Liver (tissue), 3 donors: Measurements from ENCODE around the gene HSH2D.

Experiments used
- HNF4G ChIP-seq: IDR thresholded peaks from 2 replicates; pipeline ENCODE4 v1.6.1; 2016; ENCODE audit warnings: antibody characterized with exemption
- JUND ChIP-seq, 2 donors: IDR thresholded peaks; 2 replicates each; pipeline ENCODE4 v1.6.1; 2016; ENCODE audit warnings: antibody characterized with exemption in 2 of 2
- RAD21 ChIP-seq, 2 donors: IDR thresholded peaks; 2 replicates each; pipeline ENCODE4 v1.6.1; 2016; ENCODE audit warnings: antibody characterized with exemption in 2 of 2, mild to moderate bottlenecking in 2 of 2
- TAF1 ChIP-seq: conservative IDR thresholded peaks from 2 replicates; pipeline ENCODE4 v1.6.1; 2016; ENCODE audit warnings: antibody characterized with exemption, mild to moderate bottlenecking
- TF ChIP-seq, protein P1 (sequence below): fragments of 150-350 bp; IDR thresholded peaks from 2 replicates; pipeline ENCODE4 v1.5.1; 2017; ENCODE audit warnings: improper control_type of control experiment, low read depth, low read length; ENCODE audit not compliant: missing input control
- TF ChIP-seq, protein P2 (sequence below): IDR thresholded peaks from 2 replicates; pipeline ENCODE4 v1.6.1; 2016; ENCODE audit warnings: antibody characterized with exemption
- TF ChIP-seq, protein P3 (sequence below): IDR thresholded peaks from 2 replicates; pipeline ENCODE4 v1.6.1; 2016; ENCODE audit warnings: antibody characterized with exemption
- TF ChIP-seq, protein P4 (sequence below): IDR thresholded peaks from 2 replicates; pipeline ENCODE4 v1.6.1; 2016; ENCODE audit warnings: antibody characterized with exemption, mild to moderate bottlenecking
- donor health status: healthy.
- donor health status: healthy.

DNA sequence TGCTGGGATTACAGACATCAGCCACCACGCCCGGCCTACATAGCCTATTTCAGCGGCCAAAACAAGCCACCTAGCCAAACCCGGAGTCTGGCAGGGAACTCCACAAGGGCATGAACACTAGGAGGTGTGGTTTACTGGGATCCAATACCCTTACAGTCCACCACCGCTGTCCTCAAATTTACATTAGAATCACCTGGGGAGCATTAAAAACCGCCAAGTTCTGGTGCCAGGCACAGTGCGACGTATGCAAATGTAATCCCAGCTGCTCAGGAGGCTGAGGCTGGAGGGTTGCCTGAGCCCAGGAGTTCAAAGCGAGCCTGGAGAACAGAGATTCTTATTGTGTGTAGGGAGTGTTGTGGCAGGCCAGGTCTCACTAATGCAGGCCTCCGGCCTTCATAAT, 50.0 kb downstream of the HSH2D start:
- TF ChIP-seq JUND (IDR thresholded peaks at IDR 0.05) (no peak), TAF1 (no peak), RAD21 (IDR thresholded peaks at IDR 0.05) (no peak), HNF4G (no peak)
- TF ChIP-seq, protein P1, sequence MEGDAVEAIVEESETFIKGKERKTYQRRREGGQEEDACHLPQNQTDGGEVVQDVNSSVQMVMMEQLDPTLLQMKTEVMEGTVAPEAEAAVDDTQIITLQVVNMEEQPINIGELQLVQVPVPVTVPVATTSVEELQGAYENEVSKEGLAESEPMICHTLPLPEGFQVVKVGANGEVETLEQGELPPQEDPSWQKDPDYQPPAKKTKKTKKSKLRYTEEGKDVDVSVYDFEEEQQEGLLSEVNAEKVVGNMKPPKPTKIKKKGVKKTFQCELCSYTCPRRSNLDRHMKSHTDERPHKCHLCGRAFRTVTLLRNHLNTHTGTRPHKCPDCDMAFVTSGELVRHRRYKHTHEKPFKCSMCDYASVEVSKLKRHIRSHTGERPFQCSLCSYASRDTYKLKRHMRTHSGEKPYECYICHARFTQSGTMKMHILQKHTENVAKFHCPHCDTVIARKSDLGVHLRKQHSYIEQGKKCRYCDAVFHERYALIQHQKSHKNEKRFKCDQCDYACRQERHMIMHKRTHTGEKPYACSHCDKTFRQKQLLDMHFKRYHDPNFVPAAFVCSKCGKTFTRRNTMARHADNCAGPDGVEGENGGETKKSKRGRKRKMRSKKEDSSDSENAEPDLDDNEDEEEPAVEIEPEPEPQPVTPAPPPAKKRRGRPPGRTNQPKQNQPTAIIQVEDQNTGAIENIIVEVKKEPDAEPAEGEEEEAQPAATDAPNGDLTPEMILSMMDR = no peak
- TF ChIP-seq, protein P2, sequence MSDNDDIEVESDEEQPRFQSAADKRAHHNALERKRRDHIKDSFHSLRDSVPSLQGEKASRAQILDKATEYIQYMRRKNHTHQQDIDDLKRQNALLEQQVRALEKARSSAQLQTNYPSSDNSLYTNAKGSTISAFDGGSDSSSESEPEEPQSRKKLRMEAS = no peak
- TF ChIP-seq, protein P3, sequence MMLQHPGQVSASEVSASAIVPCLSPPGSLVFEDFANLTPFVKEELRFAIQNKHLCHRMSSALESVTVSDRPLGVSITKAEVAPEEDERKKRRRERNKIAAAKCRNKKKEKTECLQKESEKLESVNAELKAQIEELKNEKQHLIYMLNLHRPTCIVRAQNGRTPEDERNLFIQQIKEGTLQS = no peak
- TF ChIP-seq, protein P4, sequence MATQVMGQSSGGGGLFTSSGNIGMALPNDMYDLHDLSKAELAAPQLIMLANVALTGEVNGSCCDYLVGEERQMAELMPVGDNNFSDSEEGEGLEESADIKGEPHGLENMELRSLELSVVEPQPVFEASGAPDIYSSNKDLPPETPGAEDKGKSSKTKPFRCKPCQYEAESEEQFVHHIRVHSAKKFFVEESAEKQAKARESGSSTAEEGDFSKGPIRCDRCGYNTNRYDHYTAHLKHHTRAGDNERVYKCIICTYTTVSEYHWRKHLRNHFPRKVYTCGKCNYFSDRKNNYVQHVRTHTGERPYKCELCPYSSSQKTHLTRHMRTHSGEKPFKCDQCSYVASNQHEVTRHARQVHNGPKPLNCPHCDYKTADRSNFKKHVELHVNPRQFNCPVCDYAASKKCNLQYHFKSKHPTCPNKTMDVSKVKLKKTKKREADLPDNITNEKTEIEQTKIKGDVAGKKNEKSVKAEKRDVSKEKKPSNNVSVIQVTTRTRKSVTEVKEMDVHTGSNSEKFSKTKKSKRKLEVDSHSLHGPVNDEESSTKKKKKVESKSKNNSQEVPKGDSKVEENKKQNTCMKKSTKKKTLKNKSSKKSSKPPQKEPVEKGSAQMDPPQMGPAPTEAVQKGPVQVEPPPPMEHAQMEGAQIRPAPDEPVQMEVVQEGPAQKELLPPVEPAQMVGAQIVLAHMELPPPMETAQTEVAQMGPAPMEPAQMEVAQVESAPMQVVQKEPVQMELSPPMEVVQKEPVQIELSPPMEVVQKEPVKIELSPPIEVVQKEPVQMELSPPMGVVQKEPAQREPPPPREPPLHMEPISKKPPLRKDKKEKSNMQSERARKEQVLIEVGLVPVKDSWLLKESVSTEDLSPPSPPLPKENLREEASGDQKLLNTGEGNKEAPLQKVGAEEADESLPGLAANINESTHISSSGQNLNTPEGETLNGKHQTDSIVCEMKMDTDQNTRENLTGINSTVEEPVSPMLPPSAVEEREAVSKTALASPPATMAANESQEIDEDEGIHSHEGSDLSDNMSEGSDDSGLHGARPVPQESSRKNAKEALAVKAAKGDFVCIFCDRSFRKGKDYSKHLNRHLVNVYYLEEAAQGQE = no peak
